NCI-H1417 (cell line): ENCODE measurements around the gene OGN.
"Not testable (repeated sequence)": the region's sequence is repeated elsewhere in the genome, so short reads cannot be mapped to it uniquely, and the experiment has no call there.

Experiments
- DNase-seq, 3 experiments: peaks; one replicate each; lab custom pipeline; 2025; lab: John Stamatoyannopoulos, UW

OGN gene, protein sequence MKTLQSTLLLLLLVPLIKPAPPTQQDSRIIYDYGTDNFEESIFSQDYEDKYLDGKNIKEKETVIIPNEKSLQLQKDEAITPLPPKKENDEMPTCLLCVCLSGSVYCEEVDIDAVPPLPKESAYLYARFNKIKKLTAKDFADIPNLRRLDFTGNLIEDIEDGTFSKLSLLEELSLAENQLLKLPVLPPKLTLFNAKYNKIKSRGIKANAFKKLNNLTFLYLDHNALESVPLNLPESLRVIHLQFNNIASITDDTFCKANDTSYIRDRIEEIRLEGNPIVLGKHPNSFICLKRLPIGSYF

DNA sequence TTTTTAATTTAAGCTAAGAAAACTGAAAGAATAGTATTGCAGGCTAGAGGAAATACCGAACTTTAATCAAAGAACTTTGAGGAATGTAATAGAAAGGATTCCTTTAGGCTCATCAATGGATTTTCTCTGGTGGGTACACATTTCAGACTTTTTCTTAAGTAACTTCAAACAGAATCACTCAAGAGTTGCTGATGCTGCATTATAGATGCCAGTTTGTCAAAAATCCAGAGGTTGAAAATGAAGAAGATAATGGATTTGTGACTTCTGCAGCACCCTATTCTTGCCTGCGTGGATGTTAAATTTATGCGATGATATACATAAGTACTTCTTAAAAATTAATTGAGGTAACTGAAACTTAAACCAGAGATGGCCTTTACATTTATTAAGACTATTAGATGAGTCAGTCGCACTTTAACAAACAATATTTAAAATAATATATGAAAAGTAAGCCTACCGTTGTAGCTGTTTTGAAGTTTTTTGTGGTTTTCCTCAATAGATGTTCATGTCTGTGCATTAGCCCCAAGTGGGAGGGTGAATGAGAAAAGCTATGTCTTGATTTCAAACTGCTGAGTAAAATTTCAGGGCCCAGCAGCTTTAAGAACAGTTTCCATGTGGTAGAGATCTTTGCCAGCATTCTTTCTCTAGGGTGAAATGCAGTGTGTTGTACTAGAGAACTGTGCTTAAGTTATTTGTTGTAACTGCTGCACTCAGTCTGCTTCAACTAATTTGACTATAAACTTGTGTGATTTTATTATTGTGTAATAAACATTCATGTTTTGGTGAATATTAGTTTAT is at the start of gene OGN:
TSS of gene OGN (minus strand) at position 537 of the 795 bp plus-strand sequence. CDS start 1,171 bp downstream, outside the sequence.
- DNase-seq: no peak

DNA sequence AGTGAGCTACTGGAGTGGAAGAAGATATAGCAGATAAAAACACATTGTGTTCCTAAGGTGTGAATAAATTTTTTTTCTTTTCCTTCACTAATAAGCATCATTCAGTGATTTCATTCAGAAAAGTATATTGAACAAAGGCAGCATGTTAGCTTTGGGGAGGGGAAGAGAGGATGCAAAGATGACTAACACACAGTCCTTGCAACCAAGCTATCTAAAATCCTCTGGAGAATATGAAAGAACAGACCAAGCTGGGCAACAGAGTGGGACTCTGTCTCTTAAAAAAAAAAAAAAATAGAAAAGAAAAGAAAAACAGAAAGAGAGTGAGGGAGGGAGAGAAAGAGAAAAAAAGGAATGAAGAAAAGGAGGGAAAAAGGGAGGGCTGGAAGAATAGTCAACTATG is 42.2 kb upstream of the OGN start:
- DNase-seq: peak in 1 of 3 experiments; percentile 62

DNA sequence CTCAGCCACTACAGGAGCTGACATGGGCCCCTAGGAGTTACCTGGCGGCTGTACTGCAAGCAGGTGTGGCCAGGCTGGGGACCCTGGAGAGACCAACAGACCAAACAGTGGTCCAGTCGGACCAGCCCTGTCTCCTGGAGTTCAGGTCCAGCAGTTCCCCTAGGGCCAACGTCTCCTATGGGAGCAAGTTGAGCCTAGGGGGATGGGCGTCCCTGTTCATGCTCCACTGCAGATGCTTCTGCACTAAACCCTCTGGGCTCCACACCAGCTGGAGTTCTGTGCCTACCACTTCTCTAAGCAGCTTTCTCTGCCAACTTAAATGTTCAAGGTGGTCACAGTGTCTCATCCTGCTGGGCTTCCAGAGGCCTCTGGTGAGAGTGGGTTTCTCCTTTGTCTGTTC is 40.5 kb upstream of the OGN start:
- DNase-seq: peak in 1 of 3 experiments; percentile 47

DNA sequence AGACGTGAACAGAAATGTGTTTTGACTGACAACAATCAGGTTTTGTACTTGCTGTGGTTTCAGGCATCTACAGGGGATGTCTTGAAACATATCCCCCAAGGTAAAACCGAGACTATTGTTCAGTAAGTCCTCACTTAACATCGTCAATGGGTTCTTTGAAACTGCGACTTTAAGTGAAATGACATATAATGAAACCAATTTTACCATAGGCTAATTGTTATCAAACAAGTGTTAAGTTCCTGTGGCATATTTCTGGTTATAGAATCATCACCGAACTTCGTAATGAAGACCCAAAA is 36.3 kb upstream of the OGN start:
- DNase-seq: no peak

DNA sequence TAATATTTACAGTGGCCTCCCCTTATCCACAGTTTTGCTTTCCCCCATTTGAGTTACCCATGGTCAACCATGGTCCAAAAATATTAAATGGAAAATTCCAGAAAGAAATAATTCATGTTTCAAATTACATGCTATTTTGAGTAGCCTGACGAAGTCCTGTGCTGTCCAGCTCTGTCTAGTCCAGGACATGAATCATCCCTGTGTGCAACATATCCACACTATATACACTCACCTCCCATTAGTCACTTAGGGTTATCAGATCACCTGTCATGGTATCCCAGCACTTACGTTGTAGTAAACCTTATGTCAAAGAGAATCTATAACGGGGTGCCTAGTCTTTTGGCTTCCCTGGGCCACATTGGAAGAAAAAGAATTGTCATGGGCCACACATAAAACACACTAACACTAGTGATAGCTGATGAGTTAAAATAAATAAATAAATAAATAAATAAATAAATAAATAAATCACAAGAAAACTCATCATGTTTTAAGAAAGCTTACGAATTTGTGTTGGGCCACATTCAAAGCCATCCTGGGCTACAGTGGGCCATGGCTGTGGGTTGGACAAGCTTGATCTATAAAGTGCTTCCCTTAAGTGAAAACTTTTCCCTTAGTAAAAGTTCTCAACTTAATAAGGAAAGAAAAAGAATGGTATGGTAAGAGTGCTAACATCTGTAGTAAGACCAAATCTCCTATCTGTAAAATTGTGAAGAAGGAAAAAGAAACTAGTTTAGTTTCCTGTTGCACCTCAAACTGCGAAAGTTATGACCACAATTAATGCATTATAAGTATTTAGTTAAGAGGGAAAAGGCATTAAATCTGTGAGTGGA is 35.8 kb upstream of the OGN start:
- no peak for DNase-seq

DNA sequence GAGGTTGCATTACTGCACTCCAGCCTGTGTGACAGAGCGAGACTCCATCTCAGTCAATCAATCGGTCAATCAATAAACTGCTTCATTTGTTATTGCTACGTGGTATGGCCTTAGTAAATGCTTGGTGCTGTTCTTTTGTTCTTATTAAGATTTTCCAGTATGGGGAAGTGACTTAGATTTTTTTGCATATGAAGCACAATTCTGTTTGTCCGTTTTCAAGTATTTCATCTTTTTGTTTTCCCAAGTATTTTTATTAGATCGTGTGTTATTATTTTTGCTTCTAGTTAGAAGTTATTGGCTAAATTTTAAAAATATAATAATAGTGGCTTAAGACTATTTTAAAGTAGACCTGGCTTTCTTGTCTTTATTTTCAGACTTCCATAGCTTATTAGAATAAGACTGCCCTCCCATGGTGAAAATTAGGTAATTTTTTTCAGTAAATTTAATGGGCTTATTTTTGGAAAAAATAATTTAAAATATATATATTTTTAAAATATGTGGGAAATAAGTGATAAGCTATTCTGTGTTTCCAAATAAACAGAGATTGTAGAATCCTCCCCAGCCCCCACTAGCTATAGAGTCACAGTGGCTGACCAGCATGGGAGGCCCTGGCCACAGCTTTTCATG is 34.6 kb upstream of the OGN start:
- peak in 1 of 3 experiments; percentile 24 for DNase-seq

DNA sequence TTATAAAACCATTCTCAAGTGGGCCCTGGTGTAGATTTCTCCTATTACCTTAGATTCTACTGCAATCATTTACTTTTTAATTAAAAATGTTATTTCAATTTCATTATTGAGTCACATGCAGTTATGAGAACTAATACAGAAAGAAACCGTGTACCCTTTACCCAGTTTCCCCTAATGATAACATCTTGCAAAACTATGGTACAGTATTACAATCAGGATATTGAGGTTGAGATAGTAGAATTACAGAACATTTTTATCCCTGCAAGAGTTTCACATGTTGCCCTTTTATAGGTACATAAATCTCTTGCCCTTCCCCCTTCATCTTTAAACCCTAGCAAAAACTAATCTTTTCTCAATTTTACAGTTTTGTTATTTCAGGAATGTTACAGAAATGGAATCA is 30.9 kb upstream of the OGN start:
- no peak for DNase-seq

DNA sequence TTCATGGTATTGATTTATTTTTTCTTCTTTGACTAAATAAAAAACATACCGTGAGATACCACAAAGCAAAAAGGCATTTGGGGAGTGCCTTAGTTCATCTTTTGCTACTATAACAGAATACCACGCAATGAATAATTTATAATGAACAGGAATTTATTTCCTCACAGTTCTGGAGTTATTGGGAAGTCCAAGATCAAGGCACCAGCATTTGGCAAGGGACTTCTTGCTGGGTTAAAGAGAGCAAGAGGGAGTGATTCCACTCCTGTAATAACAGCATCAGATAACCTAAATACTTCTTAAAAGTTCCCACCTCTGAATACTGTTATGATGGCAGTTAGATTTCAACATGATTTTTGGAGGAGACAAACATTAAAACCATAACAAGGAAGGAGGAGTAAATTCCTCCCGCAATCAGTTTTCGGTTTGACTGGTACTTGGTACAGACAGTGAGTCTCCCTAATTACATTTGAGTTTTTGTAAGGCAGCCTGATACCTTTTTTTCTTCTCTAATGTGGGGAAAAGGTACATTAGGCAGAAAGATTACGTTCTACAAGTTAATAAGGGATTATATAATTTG is 28.7 kb upstream of the OGN start:
- DNase-seq: no peak

DNA sequence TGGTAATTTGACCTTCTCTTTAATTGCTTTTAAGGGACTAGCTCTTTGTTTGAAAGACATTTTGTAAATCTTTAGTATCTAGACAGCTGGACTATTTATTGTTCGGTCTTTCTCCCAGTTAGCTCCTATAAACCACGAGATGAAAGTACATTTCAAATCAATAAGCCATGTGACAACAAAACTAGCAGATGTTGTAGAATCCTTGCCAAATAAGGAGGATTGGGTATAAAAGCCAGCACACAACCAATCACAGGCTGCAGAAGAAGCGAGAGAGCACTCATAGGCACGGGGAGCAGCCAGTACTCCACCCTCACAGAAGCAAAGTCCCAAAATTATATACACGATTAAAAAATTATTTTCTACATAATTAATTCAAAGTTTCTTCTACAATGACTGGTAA is 28.0 kb upstream of the OGN start:
- DNase-seq: no peak

DNA sequence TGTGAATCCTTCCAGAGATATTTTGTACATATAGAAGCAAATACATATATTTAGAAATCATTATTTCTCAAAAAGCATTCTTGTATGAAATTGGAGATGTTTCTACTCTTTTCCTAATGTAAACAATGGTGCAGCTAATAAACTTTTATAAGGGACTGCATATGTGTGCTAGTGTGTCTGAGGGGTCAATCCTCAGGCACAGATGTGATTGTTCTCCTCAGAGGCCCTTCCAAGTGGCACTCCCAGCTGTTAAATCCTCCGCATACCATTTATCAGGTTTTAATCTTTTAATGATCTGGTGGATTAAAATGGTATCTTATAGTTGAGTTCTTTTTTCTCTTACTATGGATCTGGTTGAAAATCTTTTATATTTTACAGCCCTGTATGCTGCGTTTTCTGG is 25.5 kb upstream of the OGN start:
- no peak for DNase-seq

DNA sequence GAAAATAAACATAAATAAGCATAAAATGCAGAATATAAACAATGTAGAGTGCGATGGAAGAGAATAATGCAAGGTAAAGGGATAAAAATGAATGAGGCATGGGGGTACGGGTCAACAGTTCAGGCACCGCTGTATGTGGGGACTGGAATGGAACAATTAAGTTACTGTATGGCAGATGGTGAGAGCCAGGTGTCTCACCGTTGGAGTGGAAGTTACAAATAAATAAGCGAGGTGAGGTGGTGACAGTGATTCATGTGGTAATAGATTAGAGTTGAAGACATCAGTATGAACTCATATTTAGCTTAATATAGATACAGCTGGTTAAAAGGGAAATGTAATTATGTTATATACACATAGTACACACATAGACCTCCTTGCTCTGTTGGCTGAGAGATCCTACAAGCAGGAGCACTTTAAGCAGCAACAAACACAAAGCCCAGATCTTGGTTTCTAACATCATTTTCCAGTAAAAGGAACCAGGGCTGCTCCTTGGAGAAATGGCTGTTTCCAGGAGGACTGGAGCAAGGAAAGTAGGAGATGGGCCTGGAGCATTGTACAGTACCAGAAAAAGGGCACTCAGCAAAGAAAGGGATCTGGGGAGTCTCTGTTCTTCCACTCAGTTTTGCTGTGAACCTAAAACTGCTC is 22.2 kb upstream of the OGN start:
- DNase-seq: peak in 2 of 3 experiments; percentile 83 to 98

DNA sequence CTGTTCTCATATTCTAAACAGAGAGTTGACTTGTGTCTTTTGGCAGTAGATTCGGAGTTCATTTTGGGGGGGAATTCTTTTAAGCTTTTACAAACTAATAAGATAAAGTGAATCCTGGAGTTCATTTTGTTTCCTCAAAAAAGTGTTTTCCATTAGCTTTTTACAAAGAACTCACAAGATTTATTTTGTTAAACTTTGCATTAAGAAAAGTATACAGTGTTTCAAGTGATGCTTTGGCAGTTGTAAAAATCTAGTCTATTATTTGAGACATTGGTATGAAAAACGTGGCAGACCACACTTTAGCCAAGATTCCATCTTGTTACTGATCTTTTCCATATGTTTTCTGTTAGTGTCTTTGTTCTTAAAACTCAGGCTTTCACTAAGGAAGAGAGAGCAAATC is 21.1 kb upstream of the OGN start:
- DNase-seq: no peak

DNA sequence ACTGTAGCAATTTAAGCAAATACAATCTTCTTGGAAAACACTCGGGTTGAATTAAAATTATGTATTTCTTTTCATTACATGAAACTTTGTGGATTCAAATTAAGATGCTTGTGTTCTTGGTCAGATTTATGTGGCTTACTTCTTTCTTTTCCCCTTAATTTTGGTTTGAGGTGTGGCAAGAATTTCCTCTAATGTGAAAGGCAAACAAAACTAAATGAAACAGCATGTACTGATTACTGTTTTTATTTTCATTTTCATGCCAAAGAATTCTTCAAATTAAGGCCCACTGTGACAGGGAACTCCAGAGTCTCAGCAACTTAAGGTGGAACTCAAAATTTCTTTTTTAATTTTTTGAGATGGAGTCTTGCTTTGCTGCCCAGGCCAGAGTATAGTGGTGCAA is 20.0 kb upstream of the OGN start, which contains the start of gene OMD:
TSS of gene OMD (minus strand) at position 132 of the 400 bp plus-strand sequence. CDS start 6,913 bp downstream, outside the sequence.
- DNase-seq: no peak

DNA sequence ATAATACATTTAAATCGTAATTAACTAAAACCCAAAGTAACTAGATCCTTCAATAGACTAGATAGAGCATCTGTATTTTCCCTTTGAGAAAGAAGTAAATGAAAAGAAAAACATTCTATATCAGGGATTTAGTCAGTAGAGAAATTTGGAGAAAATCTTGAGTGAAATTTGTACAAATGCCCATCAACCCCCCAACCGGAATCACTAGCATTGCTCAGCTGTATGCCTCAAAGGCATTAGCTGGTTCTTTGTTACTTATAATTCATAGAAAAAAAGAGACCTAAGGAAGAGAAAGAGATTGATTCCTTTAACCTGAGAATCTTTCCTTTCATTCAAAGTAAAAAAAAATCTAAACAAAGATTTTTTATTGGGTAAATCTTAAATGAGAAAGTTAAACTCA is 19.2 kb upstream of the OGN start:
- no peak for DNase-seq

DNA sequence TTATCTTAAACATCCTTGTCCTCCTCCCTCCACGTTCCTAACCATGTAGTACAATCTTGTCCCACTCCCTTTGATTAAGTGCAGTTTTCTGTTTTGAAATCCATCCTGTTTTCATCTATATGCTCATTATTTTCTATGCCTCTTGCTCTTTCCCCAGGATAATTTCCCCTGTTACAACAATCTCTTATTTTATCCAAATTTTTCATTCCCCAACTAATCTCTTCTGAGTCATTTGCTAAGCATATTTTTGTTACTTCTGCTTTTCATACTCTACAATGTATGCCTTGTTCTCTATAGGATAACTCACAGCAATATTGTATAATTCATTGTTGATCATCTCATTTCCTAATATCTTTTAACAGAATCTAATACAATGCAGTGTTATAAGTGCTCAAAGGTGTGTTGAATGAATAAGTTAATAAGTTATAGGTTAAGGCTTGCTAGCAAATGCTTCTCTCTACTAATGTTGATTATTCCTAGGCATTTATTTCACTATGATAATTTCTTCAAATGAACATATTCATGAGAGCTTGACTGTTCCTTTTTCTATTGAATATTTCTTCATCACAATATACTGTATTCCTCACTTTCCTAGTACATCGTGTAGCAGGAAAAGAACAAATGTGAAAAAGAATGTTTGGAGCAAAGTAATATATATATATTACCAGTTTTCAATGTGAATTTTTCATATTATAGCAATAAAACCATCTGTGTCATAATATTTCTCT is 18.4 kb upstream of the OGN start:
- DNase-seq: no peak

DNA sequence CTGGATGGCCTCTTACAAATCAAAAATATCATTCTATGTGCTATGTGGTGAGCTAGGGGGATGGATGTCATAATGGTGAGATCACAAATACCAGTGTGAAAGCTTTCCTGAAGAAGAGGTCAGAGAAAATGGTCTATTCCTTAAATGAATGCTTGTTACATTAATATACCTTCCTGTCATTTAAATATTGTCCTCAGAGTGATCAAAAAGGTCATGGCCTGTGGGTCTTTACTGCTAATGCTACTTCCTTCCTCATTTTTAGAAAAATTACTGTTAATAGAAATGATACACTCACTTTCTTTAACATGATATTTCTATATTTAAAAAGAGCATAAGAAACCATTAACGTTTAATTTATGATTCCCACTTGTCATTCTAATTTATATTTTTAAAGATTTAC is 10.2 kb upstream of the OGN start:
- no peak for DNase-seq

DNA sequence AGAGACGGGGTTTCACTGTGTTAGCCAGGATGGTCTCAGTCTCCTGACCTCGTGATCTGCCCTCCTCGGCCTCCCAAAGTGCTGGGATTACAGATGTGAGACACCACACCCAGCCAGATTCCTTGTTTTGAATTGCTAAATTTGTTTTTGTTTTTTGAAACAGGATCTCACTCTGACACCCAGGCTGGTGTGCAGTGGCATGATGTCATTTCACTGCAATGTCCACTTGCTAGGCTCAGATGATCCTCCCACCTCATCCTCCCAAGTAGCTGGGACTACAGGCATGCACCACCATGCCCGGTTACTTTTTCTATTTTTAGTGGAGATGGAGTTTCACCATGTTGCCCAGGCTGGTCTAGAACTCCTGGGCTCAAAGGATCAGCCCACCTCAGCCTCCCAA is 6.8 kb upstream of the OGN start:
- not testable (repeated sequence) for DNase-seq

DNA sequence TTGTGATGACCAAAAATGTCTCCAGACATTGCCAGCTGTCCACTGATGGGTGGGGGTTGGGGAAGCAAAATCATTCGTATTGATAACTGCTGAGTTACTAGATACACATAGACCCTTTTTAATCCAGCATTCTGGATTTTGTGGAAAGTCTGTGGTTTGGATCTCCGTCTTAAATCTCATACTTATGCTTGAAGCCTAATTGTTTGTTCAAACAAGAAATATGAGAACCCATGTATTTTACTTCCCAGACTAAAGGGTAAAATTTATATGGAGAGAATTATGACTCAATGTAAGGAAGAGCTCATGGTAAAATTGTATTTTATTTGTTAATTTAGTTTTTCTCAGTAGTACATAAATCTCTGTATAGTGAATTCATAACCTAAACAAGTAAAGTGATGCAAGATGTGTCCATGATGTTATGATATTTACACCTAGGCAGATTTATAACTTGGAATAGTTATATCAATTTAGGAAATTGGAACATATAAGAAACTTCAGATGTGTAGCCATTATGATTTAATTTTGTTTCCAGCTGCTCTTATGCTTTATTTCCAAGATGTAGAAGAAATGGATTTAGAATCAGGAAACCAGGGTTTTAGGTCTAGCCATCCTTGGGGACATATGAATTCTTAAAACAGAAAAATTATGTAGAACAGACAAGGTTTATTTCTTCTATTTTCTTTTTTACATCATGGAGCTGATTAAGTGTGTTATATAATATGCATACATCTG is 4.5 kb upstream of the OGN start:
- peak in 1 of 3 experiments; percentile 2 for DNase-seq

DNA sequence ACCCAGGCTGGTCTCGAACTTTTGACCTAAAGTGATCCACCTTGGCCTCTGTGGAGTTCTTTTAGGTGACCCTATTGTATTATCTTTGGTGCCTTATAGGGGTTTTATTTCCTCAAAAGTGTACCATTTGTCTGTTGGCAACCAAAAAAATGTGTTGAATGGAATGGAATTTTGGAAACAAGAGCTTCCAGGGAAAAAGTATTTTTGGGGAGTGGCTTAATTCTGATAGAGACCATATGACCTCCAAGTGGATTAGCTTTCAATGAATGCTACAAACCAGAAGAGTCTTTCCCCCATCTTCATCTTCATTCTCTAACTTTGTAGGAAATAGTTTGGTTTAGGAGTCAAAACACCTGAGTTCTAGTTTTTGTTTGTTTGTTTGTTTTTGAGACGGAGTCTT is 3.4 kb upstream of the OGN start:
- DNase-seq: no peak

DNA sequence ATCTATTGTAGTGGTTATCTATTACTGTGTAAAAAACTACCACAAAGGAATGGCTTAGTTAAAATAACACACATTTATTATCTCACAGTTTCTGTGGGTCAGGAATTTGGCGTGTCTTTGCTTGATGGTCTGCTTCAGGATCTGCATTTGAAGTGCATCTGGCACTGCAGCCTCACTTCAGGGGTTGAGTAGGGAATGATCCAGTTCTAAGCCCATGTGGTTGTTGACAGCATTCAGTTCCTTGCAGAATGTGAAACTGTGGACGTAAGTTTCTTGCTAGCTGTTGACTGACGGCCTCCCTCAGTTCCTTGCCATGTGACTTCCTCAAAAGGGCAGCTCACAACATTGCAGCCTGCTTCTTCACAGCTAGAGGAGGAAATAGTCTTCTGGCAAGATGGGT is 2.1 kb upstream of the OGN start:
- no peak for DNase-seq
